Calu3 (cell line): Measurements from ENCODE around the gene RTN4IP1. TPM values are rescaled to one million over a fixed set of nuclear protein-coding genes. Genes with fewer than 3 reads are reported as not detected.

Source experiments
- BruUV-seq: library from RNA; stranded (reverse); fragments of 400-500 nt; replicated peaks from 2 replicates; lab custom pipeline; 2021; lab: Mats Ljungman, UMichigan
- CTCF ChIA-PET: fragments of 300-600 bp; sonication (Branson Sonifier 250); formaldehyde crosslinking; loops from one replicate; lab custom pipeline; 2022; ENCODE audit warnings: antibody characterized with exemption; lab: Charles Lee
- DNase-seq: peaks from one replicate; pipeline ENCODE4 v3.0.0; 2022
- H3K27ac Mint-ChIP-seq: one replicate; pipeline ENCODE4 v1.8.0; 2022; ENCODE audit warnings: mixed read lengths; ENCODE audit not compliant: unreplicated experiment
- H3K27me3 Mint-ChIP-seq: one replicate; pipeline ENCODE4 v1.8.0; 2022; ENCODE audit warnings: mixed read lengths; ENCODE audit not compliant: unreplicated experiment
- H3K36me3 Mint-ChIP-seq: one replicate; pipeline ENCODE4 v1.8.0; 2022; ENCODE audit warnings: mild to moderate bottlenecking, moderate library complexity, mixed read lengths; ENCODE audit not compliant: insufficient read depth, unreplicated experiment
- H3K4me1 Mint-ChIP-seq: one replicate; pipeline ENCODE4 v1.8.0; 2022; ENCODE audit warnings: mild to moderate bottlenecking, low read depth, mixed read lengths; ENCODE audit not compliant: unreplicated experiment
- H3K4me3 Mint-ChIP-seq: one replicate; pipeline ENCODE4 v1.8.0; 2022; ENCODE audit warnings: mild to moderate bottlenecking, low read depth, moderate library complexity, mixed read lengths; ENCODE audit not compliant: unreplicated experiment
- H3K9me3 Mint-ChIP-seq: one replicate; pipeline ENCODE4 v1.8.0; 2022; ENCODE audit warnings: low read depth, mixed read lengths; ENCODE audit not compliant: unreplicated experiment
- CTCF ChIP-seq: fragments of 200-600 bp; IDR thresholded peaks from one replicate; pipeline ENCODE4 v1.8.0; 2022; ENCODE audit warnings: antibody characterized with exemption; ENCODE audit not compliant: unreplicated experiment
- intact Hi-C: fragments of 100-400 bp; cut with micrococcal nuclease; formaldehyde crosslinking; loops from one replicate; pipeline ENCODE4 v1.10.0; 2022; ENCODE audit not compliant: unreplicated experiment
- total RNA-seq: library from RNA; stranded (reverse); gene quantifications from 2 replicates; pipeline ENCODE4 v1.2.3, GENCODE V29; 2022

The RTN4IP1 gene
- total RNA-seq, 1 experiment from 2014 or later, result 18.8 TPM

DNA sequence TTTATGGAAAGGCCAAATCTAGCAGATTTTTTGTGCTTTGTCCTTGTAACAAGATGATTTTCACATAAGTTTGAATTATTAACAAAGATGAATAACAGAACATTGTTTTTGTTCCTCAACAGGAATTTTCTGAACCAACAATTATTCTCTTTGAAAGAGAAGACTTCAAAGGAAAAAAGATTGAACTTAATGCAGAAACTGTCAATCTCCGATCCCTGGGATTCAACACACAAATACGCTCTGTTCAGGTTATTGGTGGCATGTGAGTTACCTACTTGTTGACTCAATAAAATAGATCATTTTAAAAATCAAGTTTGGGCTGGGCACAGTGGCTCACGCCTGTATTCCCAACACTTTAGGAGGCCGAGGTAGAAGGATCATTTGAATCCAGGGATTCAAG, 70.9 kb downstream of the RTN4IP1 start:
- H3K36me3 Mint-ChIP-seq, result peaks cover 64% of the 10 kb centered on the region
- no peaks in the 10 kb centered on the region for H3K9me3 Mint-ChIP-seq
- intact Hi-C loops, result no loop called here
- no peak for TF ChIP-seq CTCF
- H3K4me1 Mint-ChIP-seq, result peaks cover 10% of the 10 kb centered on the region
- no peak overlapping the region for H3K4me3 Mint-ChIP-seq
- BruUV-seq, result no TSS peak
- H3K27me3 Mint-ChIP-seq, result no peaks in the 10 kb centered on the region
- DNase-seq, result no peak
- H3K27ac Mint-ChIP-seq, result peak overlapping the region; percentile 29
- CTCF ChIA-PET, result interaction anchor here (0.7 to 1.0 kb wide), 2 partner anchors 57 to 905 kb away, joined by 3 read pairs; no protein-coding TSS in a partner anchor

- H3K4me3 Mint-ChIP-seq, result no peak overlapping the region
- no peaks in the 10 kb centered on the region for H3K9me3 Mint-ChIP-seq
- H3K36me3 Mint-ChIP-seq, result peaks cover 63% of the 10 kb centered on the region
- intact Hi-C loops, result loop anchor here (2.0 kb wide), 1 partner anchor 111 kb away; no protein-coding TSS in a partner anchor
- CTCF ChIA-PET, result interaction anchor here (0.7 to 1.0 kb wide), 2 partner anchors 56 to 906 kb away, joined by 3 read pairs; no protein-coding TSS in a partner anchor
- DNase-seq, result no peak
- no TSS peak for BruUV-seq
- H3K4me1 Mint-ChIP-seq, result peaks cover 10% of the 10 kb centered on the region
- H3K27ac Mint-ChIP-seq, result peak overlapping the region; percentile 29
- no peaks in the 10 kb centered on the region for H3K27me3 Mint-ChIP-seq
- TF ChIP-seq CTCF, result no peak
These were observed 71.5 kb downstream of the RTN4IP1 start for GRCh38 chr6:106557837-106558236.

GRCh38 chr6:106556368-106556960, 72.8 kb downstream of the RTN4IP1 start:
- no peak overlapping the region for H3K4me3 Mint-ChIP-seq
- H3K27ac Mint-ChIP-seq, result no peak overlapping the region
- H3K27me3 Mint-ChIP-seq, result no peaks in the 10 kb centered on the region
- H3K9me3 Mint-ChIP-seq, result no peaks in the 10 kb centered on the region
- CTCF ChIA-PET, result no interaction called here
- intact Hi-C loops, result loop anchor here (2.0 kb wide), 1 partner anchor 110 kb away; no protein-coding TSS in a partner anchor
- no peak for TF ChIP-seq CTCF
- peaks cover 10% of the 10 kb centered on the region for H3K4me1 Mint-ChIP-seq
- H3K36me3 Mint-ChIP-seq, result peaks cover 62% of the 10 kb centered on the region
- DNase-seq, result no peak
- BruUV-seq, result no TSS peak

- intact Hi-C loops, result loop anchor here (2.0 kb wide), 1 partner anchor 109 kb away; no protein-coding TSS in a partner anchor
- BruUV-seq, result no TSS peak
These were observed 73.5 kb downstream of the RTN4IP1 start for GRCh38 chr6:106555767-106556166.

More at GRCh38 chr6:106555767-106556166, 73.5 kb downstream of the RTN4IP1 start:
- H3K36me3 Mint-ChIP-seq, result peaks cover 57% of the 10 kb centered on the region
- H3K27me3 Mint-ChIP-seq, result no peaks in the 10 kb centered on the region
- no peak for TF ChIP-seq CTCF
- H3K9me3 Mint-ChIP-seq, result no peaks in the 10 kb centered on the region
- no peak for DNase-seq
- CTCF ChIA-PET, result no interaction called here
- peaks cover 10% of the 10 kb centered on the region for H3K4me1 Mint-ChIP-seq
- H3K4me3 Mint-ChIP-seq, result no peak overlapping the region
- H3K27ac Mint-ChIP-seq, result no peak overlapping the region
